Motor neuron (in vitro differentiated cells): ENCODE data around the gene TMEM108. TPM values are rescaled to one million over a fixed set of nuclear protein-coding genes. Genes with fewer than 3 reads are reported as not detected.

Experiments used
- ATAC-seq, 8 experiments: fragments of 200-7000 bp; cut with Tn5 transposase; replicated peaks in 6 of 8; 2 replicates each; pipeline ENCODE4 v1.8.0; 2021; ENCODE audit warnings: mild to moderate bottlenecking in 8 of 8, moderate library complexity in 8 of 8
- H3K27ac ChIP-seq, 2 donors: fragments of 250-450 bp; sonication (Bioruptor Pico); 2 replicates each; pipeline ENCODE4 v1.9.0; 2021; ENCODE audit warnings: antibody characterized with exemption in 2 of 2, mild to moderate bottlenecking in 2 of 2, moderate library complexity in 1 of 2
- H3K4me1 ChIP-seq, 2 donors: fragments of 250-450 bp; sonication (Bioruptor Pico); replicated peaks in 1 of 2; 2 replicates each; pipeline ENCODE4 v1.6.1; 2021; ENCODE audit warnings: antibody characterized with exemption in 2 of 2, mild to moderate bottlenecking in 2 of 2, moderate library complexity in 1 of 2
- H3K4me3 ChIP-seq, 5 donors: fragments of 250-450 bp; sonication (Bioruptor Pico); 2 replicates each; pipeline ENCODE4 v1.9.0; 2021; ENCODE audit warnings: antibody characterized with exemption in 5 of 5, mild to moderate bottlenecking in 5 of 5, moderate library complexity in 4 of 5
- WGBS, 10 experiments: fragments of 450-650 bp; shearing (Covaris generic); methylation state at CpG; one replicate each; pipeline ENCODE4 v1.0.0; 2022; 5-methylcytosine and 5-hydroxymethylcytosine counted together
- in situ Hi-C, 9 experiments: fragments of 400-800 bp; cut with MboI; loops; one replicate each; pipeline ENCODE4 v1.15.0; 2021; ENCODE audit warnings: low sequenced_read_pairs in 9 of 9, low pct_unique_long_range_greater_than_20kb in 2 of 9; ENCODE audit not compliant: unreplicated experiment in 9 of 9
- total RNA-seq, 8 experiments: library from RNA; unstranded; fragments of 300-600 nt; gene quantifications; 2 replicates each; pipeline versions ENCODE4 v1.2.3 to v1.2.4, GENCODE V29; 2022

Gene TMEM108
- total RNA-seq, 8 experiments from 2014 or later, result 0.51 to 28.4 (median 2.9) TPM

- Histone ChIP-seq H3K4me1 (peaks cover 2 to 4% of the 10 kb centered on the region in 2 donors), H3K4me3 (no peak overlapping the region), H3K27ac (no peak overlapping the region)
- in situ Hi-C loops, result loop anchor here (5.0 to 25.0 kb wide), 7 partner anchors 337 to 657 kb away; partner anchors contain the start of genes TMEM108 (in 3 of the 9) and NPHP3 (in 2 of the 9)
- no peak for ATAC-seq
- WGBS, 10 experiments, result 14 to 100% (median 80%) methylated on average over 1 to 4 of the region's 4 CpGs; no CpG with 5 or more reads in 3 of the 10 experiments
Observed at GRCh38 chr3:133381346-133382109, 343.3 kb downstream of the TMEM108 start.

- Histone ChIP-seq H3K27ac (no peak overlapping the region), H3K4me1 (peaks cover 2 to 4% of the 10 kb centered on the region in 2 donors), H3K4me3 (no peak overlapping the region)
- in situ Hi-C loops, result loop anchor here (5.0 to 25.0 kb wide), 7 partner anchors 338 to 658 kb away; partner anchors contain the start of genes TMEM108 (in 3 of the 9) and NPHP3 (in 2 of the 9)
- no peak for ATAC-seq
- WGBS, 10 experiments, result 40 to 100% (median 93%) methylated on average over 1 to 3 of the region's 3 CpGs; no CpG with 5 or more reads in 2 of the 10 experiments
Observed at GRCh38 chr3:133383175-133383574, 345.0 kb downstream of the TMEM108 start.

- Histone ChIP-seq H3K4me1 (peaks cover 2 to 4% of the 10 kb centered on the region in 2 donors), H3K4me3 (no peak overlapping the region), H3K27ac (no peak overlapping the region)
- no peak for ATAC-seq
- whole genome bisulfite sequencing, 10 experiments, result 60 to 100% (median 80%) methylated on average over 2 to 3 of the region's 5 CpGs; no CpG with 5 or more reads in 4 of the 10 experiments
- in situ Hi-C loops, result loop anchor here (5.0 to 25.0 kb wide), 7 partner anchors 339 to 659 kb away; partner anchors contain the start of genes TMEM108 (in 3 of the 9) and NPHP3 (in 2 of the 9)
Observed at GRCh38 chr3:133383741-133384140, 345.6 kb downstream of the TMEM108 start.

GRCh38 chr3:133384331-133385027, 346.3 kb downstream of the TMEM108 start:
- ATAC-seq, result peak; percentile 91 to 100 (median 100)
- H3K4me3 ChIP-seq, result no peak overlapping the region
- peaks cover 2 to 4% of the 10 kb centered on the region in 2 donors for H3K4me1 ChIP-seq
- 0 to 50% (median 8%) methylated on average over 2 to 10 of the region's 13 CpGs; no CpG with 5 or more reads in 5 of the 10 experiments for WGBS, 10 experiments
- H3K27ac ChIP-seq, result no peak overlapping the region
- in situ Hi-C loops, result loop anchor here (5.0 to 25.0 kb wide), 7 partner anchors 340 to 660 kb away; partner anchors contain the start of genes TMEM108 (in 3 of the 9) and NPHP3 (in 2 of the 9)

- H3K4me1 ChIP-seq, result peaks cover 2 to 4% of the 10 kb centered on the region in 2 donors
- no peak for ATAC-seq
- in situ Hi-C loops, result loop anchor here (10.0 to 25.0 kb wide), 6 partner anchors 342 to 662 kb away; partner anchors contain the start of genes TMEM108 (in 3 of the 9) and NPHP3 (in 2 of the 9)
- no peak overlapping the region for H3K4me3 ChIP-seq
- no peak overlapping the region for H3K27ac ChIP-seq
Observed at GRCh38 chr3:133386876-133387275, 348.7 kb downstream of the TMEM108 start.

- 60 to 93% (median 80%) methylated on average over 1 to 4 of the region's 4 CpGs; no CpG with 5 or more reads in 5 of the 10 experiments for WGBS, 10 experiments
- Histone ChIP-seq H3K4me3 (no peak overlapping the region), H3K4me1 (peaks cover 2 to 4% of the 10 kb centered on the region in 2 donors), H3K27ac (no peak overlapping the region)
- in situ Hi-C loops, result loop anchor here (10.0 to 25.0 kb wide), 6 partner anchors 343 to 663 kb away; partner anchors contain the start of genes TMEM108 (in 3 of the 9) and NPHP3 (in 2 of the 9)
- ATAC-seq, result no peak
Observed at GRCh38 chr3:133387341-133387740, 349.1 kb downstream of the TMEM108 start.

- 0 to 100% (median 80%) methylated on average over 1 of the region's 4 CpGs; no CpG with 5 or more reads in 7 of the 10 experiments for WGBS, 10 experiments
- in situ Hi-C loops, result loop anchor here (10.0 to 25.0 kb wide), 6 partner anchors 344 to 664 kb away; partner anchors contain the start of genes TMEM108 (in 3 of the 9) and NPHP3 (in 2 of the 9)
- H3K4me1 ChIP-seq, result peaks cover 2 to 4% of the 10 kb centered on the region in 2 donors
- no peak overlapping the region for H3K4me3 ChIP-seq
- H3K27ac ChIP-seq, result no peak overlapping the region
- ATAC-seq, result no peak
Observed at GRCh38 chr3:133388696-133389395, 350.7 kb downstream of the TMEM108 start.

DNA sequence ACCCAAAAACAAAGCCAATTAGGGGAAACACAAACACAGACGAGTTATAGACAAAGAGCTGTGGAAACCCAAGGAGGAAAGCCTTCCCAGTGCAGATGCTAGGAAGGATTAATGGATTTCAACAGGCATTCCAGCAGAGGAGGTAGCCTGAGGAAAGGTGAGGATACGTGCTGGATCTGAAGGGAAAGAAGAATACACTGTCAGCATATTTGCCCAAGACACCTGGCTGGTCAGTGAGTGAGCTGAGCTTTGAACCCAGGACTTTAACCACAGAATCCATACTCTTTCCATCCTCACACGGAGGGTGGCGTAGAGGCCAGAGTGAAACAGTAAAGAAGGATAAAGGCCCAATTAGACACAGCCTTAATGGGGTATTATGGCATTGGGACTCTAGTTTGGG, 352.5 kb downstream of the TMEM108 start:
- H3K4me1 ChIP-seq, result no peaks in the 10 kb centered on the region
- H3K27ac ChIP-seq, result no peak overlapping the region
- no peak for ATAC-seq
- WGBS, 10 experiments, result 33 to 100% (median 80%) methylated on average over 1 to 3 of the region's 4 CpGs; no CpG with 5 or more reads in 3 of the 10 experiments
- no peak overlapping the region for H3K4me3 ChIP-seq
- in situ Hi-C loops, result loop anchor here in 8 of 9 experiments (25.0 kb wide), 3 partner anchors 353 to 653 kb away; partner anchors contain the start of gene TMEM108 (in 3 of the 8)

DNA sequence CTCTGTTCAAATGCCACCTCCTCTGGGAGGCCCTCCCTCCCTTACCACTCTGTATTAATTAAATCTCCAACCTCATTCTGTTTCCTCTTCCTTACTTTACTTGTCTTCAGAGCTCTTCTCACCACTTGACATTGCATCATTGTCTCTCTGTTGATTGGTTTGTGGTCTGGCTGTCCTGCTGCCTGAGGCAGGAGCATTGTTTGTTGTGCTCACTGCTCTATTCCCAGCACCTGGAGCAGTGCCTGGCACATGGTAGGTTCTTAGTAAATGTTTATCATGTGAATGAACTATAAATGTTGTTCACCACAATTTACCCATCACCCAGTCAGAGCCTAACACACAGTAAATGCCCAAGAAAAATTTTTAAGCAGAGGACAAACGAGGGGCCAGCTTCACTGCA, 355.0 kb downstream of the TMEM108 start:
- no peak overlapping the region for H3K4me3 ChIP-seq
- WGBS, 10 experiments, result 0 to 100% (median 69%) methylated on average over 1 of the region's 1 CpG; no CpG with 5 or more reads in 2 of the 10 experiments
- no peak for ATAC-seq
- no peak overlapping the region for H3K27ac ChIP-seq
- H3K4me1 ChIP-seq, result no peaks in the 10 kb centered on the region
- in situ Hi-C loops, result loop anchor here in 8 of 9 experiments (25.0 kb wide), 3 partner anchors 356 to 656 kb away; partner anchors contain the start of gene TMEM108 (in 3 of the 8)

- Histone ChIP-seq H3K4me1 (no peaks in the 10 kb centered on the region), H3K27ac (no peak overlapping the region), H3K4me3 (no peak overlapping the region)
- in situ Hi-C loops, result loop anchor here in 8 of 9 experiments (25.0 kb wide), 3 partner anchors 357 to 657 kb away; partner anchors contain the start of gene TMEM108 (in 3 of the 8)
- WGBS, 10 experiments, result 65 to 94% (median 75%) methylated on average over 1 to 7 of the region's 7 CpGs; no CpG with 5 or more reads in 5 of the 10 experiments
- ATAC-seq, result no peak
Observed at GRCh38 chr3:133393691-133394474, 355.7 kb downstream of the TMEM108 start.

DNA sequence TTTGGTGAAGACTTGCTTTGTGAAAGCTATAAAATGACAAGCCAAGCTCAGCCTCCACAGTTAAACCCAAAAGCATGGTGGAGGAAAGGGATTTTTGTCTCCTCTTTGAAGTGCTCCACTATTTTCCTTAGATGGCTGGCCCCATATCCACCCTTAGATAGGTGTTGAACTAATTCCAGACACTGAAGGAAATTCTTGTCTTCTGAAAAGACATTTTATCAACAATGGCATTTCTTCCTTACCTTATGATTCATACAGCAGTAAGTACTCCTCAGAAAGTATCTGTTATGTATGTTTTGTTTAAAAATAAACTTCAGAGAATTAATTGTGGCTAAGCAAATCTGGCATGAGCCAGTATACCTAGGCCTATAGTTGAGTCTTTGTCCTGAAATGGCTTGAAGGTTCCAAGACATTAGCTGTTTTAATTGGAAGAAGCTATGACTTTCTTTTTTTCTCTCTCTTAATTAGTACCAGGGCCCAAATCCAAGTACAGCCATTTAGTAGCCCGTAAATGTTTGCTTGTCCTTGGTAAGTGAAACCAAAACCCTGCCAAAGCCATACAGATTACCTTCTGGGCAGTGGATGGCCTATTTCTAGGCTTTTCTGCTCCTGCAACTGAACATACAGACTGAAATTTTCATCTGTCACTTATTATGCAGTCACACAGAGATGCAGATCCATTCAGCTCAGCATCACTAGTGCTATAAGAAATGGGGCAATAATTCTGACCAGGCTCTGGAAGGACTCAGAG, 356.5 kb downstream of the TMEM108 start:
- in situ Hi-C loops, result loop anchor here in 8 of 9 experiments (25.0 kb wide), 3 partner anchors 357 to 657 kb away; partner anchors contain the start of gene TMEM108 (in 3 of the 8)

More for the DNA sequence above, 356.5 kb downstream of the TMEM108 start:
- ATAC-seq, result no peak
- Histone ChIP-seq H3K4me1 (no peaks in the 10 kb centered on the region), H3K27ac (no peak overlapping the region), H3K4me3 (no peak overlapping the region)
- 0 to 100% (median 86%) methylated on average over 1 of the region's 1 CpG; no CpG with 5 or more reads in 3 of the 10 experiments for WGBS, 10 experiments
